Subcutaneous adipose tissue (tissue), 4 donors: ENCODE results near the gene SLC43A3. TPM values are rescaled to one million over a fixed set of nuclear protein-coding genes. Genes with fewer than 3 reads are reported as not detected.

ENCODE experiments used
- CTCF ChIP-seq: fragments of 450-650 bp; IDR thresholded peaks from one replicate; pipeline ENCODE4 v1.5.1; 2016; ENCODE audit warnings: low read depth, mild to moderate bottlenecking, control low read depth, antibody characterized with exemption, moderate library complexity
- small RNA-seq: library from RNA; depleted of rRNA; stranded (forward); fragments of <200 nt; gene quantifications from one replicate; pipeline ENCODE3, GENCODE V24; 2016
- total RNA-seq, 4 donors: library from RNA; depleted of rRNA; stranded (reverse); fragments of >200 nt; gene quantifications; one replicate each; pipeline ENCODE4 v1.1.0, GENCODE V29; 2016

SLC43A3 gene
- total RNA-seq, 4 donors from 2014 or later, result 50.1 to 108 (median 80.2) TPM

GRCh38 chr11:57357856-57358255 lies 69.1 kb downstream of the SLC43A3 start:
- TF ChIP-seq CTCF, result no peak

GRCh38 chr11:57357310-57357709 lies 69.6 kb downstream of the SLC43A3 start:
- TF ChIP-seq CTCF, result no peak

Small RNA genes within 50 kb of the gene (small RNA-seq; reads per million reads assigned to genes)
- gene RNA5SP341, result not detected

Other genes starting within 250 kb of the SLC43A3 start
- not detected for gene LRRC55, start 245.2 kb downstream of the SLC43A3 start, total RNA-seq
- 1 to 10 TPM in 3 of 4 donors, under 1 TPM in 1; 0.82 to 1.7 (median 1.1) TPM for gene APLNR, start 189.9 kb downstream of the SLC43A3 start, total RNA-seq
- gene TNKS1BP1, start 102.2 kb downstream of the SLC43A3 start, total RNA-seq, result 100 to 1,000 TPM in 1 of 4 donors, 10 to 100 TPM in 3; 62.0 to 193 (median 85.7) TPM
- gene SSRP1, start 91.2 kb downstream of the SLC43A3 start, total RNA-seq, result 10 to 100 TPM; 41.3 to 78.7 (median 56.5) TPM
- gene P2RX3, start 88.8 kb downstream of the SLC43A3 start, total RNA-seq, result under 1 TPM in 1 of 4 donors, not detected in 3; 0.34 TPM
- not detected for gene PRG3, start 46.0 kb downstream of the SLC43A3 start, total RNA-seq
- 1 to 10 TPM in 1 of 4 donors, not detected in 3; 1.0 TPM for gene PRG2, start 36.5 kb downstream of the SLC43A3 start, total RNA-seq
- gene RTN4RL2, start 33.4 kb upstream of the SLC43A3 start, total RNA-seq, result under 1 TPM in 3 of 4 donors, not detected in 1; 0.38 to 0.82 (median 0.68) TPM
- 10 to 100 TPM in 3 of 4 donors, 1 to 10 TPM in 1; 9.8 to 25.1 (median 18.3) TPM for gene SLC43A1, start 88.6 kb upstream of the SLC43A3 start, total RNA-seq
- 10 to 100 TPM; 34.4 to 47.6 (median 36.7) TPM for gene TIMM10, start 103.6 kb upstream of the SLC43A3 start, total RNA-seq
- gene SMTNL1, start 110.5 kb upstream of the SLC43A3 start, total RNA-seq, result not detected
- gene UBE2L6, start 140.6 kb upstream of the SLC43A3 start, total RNA-seq, result 10 to 100 TPM; 21.8 to 60.7 (median 33.6) TPM
- gene SERPING1, start 170.6 kb upstream of the SLC43A3 start, total RNA-seq, result 100 to 1,000 TPM; 318 to 653 (median 616) TPM
- gene YPEL4, start 222.8 kb upstream of the SLC43A3 start, total RNA-seq, result 1 to 10 TPM in 2 of 4 donors, under 1 TPM in 2; 0.33 to 4.1 (median 2.2) TPM
- gene CLP1, start 230.6 kb upstream of the SLC43A3 start, total RNA-seq, result 10 to 100 TPM in 2 of 4 donors, 1 to 10 TPM in 2; 5.7 to 11.5 (median 10.0) TPM
- 10 to 100 TPM; 28.0 to 49.9 (median 33.4) TPM for gene ZDHHC5, start 241.0 kb upstream of the SLC43A3 start, total RNA-seq